ENCODE results near the gene LIPI.

LIPI gene

DNA sequence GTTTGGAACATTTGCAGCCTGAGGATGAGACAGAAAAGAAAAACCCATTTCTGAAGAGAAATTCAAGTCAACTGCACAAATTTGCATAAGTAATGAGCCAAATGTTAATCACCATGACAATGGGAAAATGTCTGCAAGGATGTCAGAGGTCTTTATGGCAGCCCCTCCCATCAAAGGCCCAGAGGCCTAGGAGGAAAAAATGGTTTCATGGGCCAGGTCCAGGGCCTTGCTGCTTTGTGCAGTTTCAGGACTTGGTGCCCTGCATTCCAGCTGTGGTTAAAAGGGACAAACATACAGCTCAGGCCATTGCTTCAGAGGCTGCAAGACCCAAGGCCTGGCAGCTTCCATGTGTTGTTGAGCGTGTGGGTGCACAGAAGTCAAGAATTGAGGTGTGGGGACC, 18.6 kb upstream of the LIPI start:
- Histone ChIP-seq H3K9me3 (ENCODE audit: low read length) (0 out of 2 replicates have a peak, but pooled peaks cover 8% of the 10 kb centered on the region), H3K79me2 (ENCODE audit: insufficient read depth, low read length) (no peaks in the 10 kb centered on the region), H3K36me3 (ENCODE audit: insufficient read depth, low read length) (peaks cover 6% of the 10 kb centered on the region; the same call in 1 of the 2 replicates), H4K20me1 (ENCODE audit: insufficient read depth, low read length) (no peaks in the 10 kb centered on the region), H3F3A (ENCODE audit: insufficient read depth, low read length) (no peaks in the 10 kb centered on the region), H3K4me3 (ENCODE audit: low read depth, low read length, poor library complexity, severe bottlenecking) (no peak overlapping the region), H3K4me2 (ENCODE audit: low read length) (no peak overlapping the region), H3K27me3 (ENCODE audit: insufficient read depth, low read length) (no peaks in the 10 kb centered on the region), H3K9ac (ENCODE audit: low read length) (no peak overlapping the region), H3K27ac (ENCODE audit: low read depth, low read length, poor library complexity, severe bottlenecking) (no peak overlapping the region), H3K4me1 (ENCODE audit: insufficient read depth, low read length, severe bottlenecking) (no peaks in the 10 kb centered on the region), H3K9me2 (ENCODE audit: low read depth, low read length) (no peaks in the 10 kb centered on the region), H2AFZ (ENCODE audit: low read length) (no peak overlapping the region)
- TF ChIP-seq, protein P1, sequence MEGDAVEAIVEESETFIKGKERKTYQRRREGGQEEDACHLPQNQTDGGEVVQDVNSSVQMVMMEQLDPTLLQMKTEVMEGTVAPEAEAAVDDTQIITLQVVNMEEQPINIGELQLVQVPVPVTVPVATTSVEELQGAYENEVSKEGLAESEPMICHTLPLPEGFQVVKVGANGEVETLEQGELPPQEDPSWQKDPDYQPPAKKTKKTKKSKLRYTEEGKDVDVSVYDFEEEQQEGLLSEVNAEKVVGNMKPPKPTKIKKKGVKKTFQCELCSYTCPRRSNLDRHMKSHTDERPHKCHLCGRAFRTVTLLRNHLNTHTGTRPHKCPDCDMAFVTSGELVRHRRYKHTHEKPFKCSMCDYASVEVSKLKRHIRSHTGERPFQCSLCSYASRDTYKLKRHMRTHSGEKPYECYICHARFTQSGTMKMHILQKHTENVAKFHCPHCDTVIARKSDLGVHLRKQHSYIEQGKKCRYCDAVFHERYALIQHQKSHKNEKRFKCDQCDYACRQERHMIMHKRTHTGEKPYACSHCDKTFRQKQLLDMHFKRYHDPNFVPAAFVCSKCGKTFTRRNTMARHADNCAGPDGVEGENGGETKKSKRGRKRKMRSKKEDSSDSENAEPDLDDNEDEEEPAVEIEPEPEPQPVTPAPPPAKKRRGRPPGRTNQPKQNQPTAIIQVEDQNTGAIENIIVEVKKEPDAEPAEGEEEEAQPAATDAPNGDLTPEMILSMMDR (IDR thresholded peaks at IDR 0.05; ENCODE audit: low read length): no peak
- no peak for TF ChIP-seq EZH2 (IDR thresholded peaks at IDR 0.05; ENCODE audit: borderline replicate concordance, low read length)

DNA sequence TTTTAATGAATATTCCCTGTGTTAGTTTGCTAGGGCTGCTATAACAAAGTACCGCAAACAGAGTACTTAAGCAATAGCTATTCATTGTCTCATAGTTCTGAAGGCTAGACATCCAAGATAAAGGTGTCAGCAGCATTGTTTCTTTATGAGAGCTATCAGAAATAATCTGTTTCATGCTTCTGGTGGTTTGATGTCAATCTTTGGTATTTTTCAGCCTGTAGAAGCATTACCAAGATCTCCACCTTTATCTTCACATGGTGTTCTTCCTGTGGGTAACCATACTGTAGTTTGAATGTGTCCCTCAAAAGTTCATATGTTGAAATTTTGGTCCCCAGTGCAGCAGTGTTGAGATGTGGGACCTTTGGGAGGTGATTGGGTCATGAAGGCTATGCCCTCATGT, 12.6 kb upstream of the LIPI start:
- no peak overlapping the region for H3K4me3 ChIP-seq (ENCODE audit: low read depth, low read length, poor library complexity, severe bottlenecking)
- H3K4me1 ChIP-seq (ENCODE audit: insufficient read depth, low read length, severe bottlenecking): no peaks in the 10 kb centered on the region
- no peak overlapping the region for H2AFZ ChIP-seq (ENCODE audit: low read length)

DNA sequence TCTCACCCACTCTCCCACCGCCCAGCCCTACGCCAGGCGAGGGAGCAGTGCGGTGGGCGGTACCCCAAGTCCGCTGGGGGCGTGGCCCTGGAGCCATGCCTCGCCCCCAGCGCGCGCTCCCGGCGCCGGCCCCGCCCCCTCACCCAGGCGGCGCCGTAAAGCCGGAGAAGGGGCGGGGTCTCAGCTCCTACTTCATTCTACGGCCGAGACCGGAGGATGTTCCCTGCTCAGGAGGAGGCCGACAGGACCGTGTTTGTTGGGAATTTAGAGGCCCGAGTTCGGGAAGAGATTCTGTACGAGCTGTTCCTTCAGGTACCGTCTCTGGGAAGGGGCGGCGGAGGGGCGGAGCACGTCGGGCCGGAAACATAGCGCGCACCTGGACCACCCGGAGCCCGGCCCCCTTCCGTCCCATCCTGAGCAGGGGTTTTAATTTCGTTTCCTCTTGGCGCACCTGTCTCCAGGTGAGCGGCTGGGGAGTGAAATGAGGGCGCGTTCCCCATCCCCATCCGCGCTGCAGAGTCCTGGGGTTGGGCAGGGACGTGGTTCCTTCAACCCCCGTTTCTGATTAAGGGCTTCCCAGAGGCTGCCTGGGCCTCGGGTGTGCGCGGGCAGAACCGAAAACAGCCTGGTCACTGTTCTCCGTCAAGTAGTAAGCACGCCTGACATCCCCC, 5.4 kb upstream of the LIPI start, which contains the start of gene RBM11:
TSS of gene RBM11 (plus strand) at position 187 of the 671 bp plus-strand sequence. CDS start at position 217, 30 bp downstream.
- H3K27ac ChIP-seq (ENCODE audit: low read depth, low read length, poor library complexity, severe bottlenecking): no peak within 1 kb of the TSS
- no peaks in the 10 kb centered on the region for H3K36me3 ChIP-seq (ENCODE audit: insufficient read depth, low read length)
- peak within 1 kb of the TSS; percentile 62 for H3K9ac ChIP-seq (ENCODE audit: low read length)
- H3F3A ChIP-seq (ENCODE audit: insufficient read depth, low read length): no peaks in the 10 kb centered on the region; the same call in 1 of the 2 replicates
- H3K79me2 ChIP-seq (ENCODE audit: insufficient read depth, low read length): no peaks in the 10 kb centered on the region
- TF ChIP-seq EZH2 (IDR thresholded peaks at IDR 0.05; ENCODE audit: borderline replicate concordance, low read length): no peak
- TF ChIP-seq, protein P1 (IDR thresholded peaks at IDR 0.05; ENCODE audit: low read length): no peak
- H3K4me3 ChIP-seq (ENCODE audit: low read depth, low read length, poor library complexity, severe bottlenecking): peak within 1 kb of the TSS; percentile 92
- peak within 1 kb of the TSS; percentile 87 for H3K4me2 ChIP-seq (ENCODE audit: low read length)
- H4K20me1 ChIP-seq (ENCODE audit: insufficient read depth, low read length): no peaks in the 10 kb centered on the region
- no peaks in the 10 kb centered on the region for H3K9me3 ChIP-seq (ENCODE audit: low read length)
- H3K27me3 ChIP-seq (ENCODE audit: insufficient read depth, low read length): no peaks in the 10 kb centered on the region
- H2AFZ ChIP-seq (ENCODE audit: low read length): peak within 1 kb of the TSS; percentile 94
- peaks cover 9% of the 10 kb centered on the region for H3K4me1 ChIP-seq (ENCODE audit: insufficient read depth, low read length, severe bottlenecking)
- no peaks in the 10 kb centered on the region for H3K9me2 ChIP-seq (ENCODE audit: low read depth, low read length)

More for the DNA sequence above, 12.6 kb upstream of the LIPI start:
- no peaks in the 10 kb centered on the region for H3K9me2 ChIP-seq (ENCODE audit: low read depth, low read length)
- no peaks in the 10 kb centered on the region for H4K20me1 ChIP-seq (ENCODE audit: insufficient read depth, low read length)
- TF ChIP-seq, protein P1 (IDR thresholded peaks at IDR 0.05; ENCODE audit: low read length): no peak
- TF ChIP-seq EZH2 (IDR thresholded peaks at IDR 0.05; ENCODE audit: borderline replicate concordance, low read length): no peak
- no peak overlapping the region for H3K27ac ChIP-seq (ENCODE audit: low read depth, low read length, poor library complexity, severe bottlenecking)
- no peaks in the 10 kb centered on the region for H3F3A ChIP-seq (ENCODE audit: insufficient read depth, low read length)
- peaks cover 10% of the 10 kb centered on the region for H3K36me3 ChIP-seq (ENCODE audit: insufficient read depth, low read length)
- no peak overlapping the region for H3K9ac ChIP-seq (ENCODE audit: low read length)
- no peaks in the 10 kb centered on the region for H3K27me3 ChIP-seq (ENCODE audit: insufficient read depth, low read length)
- no peaks in the 10 kb centered on the region for H3K79me2 ChIP-seq (ENCODE audit: insufficient read depth, low read length)
- no peaks in the 10 kb centered on the region for H3K9me3 ChIP-seq (ENCODE audit: low read length)
- H3K4me2 ChIP-seq (ENCODE audit: low read length): no peak overlapping the region

Measured in OCI-LY1 (cell line).